Jurkat, Clone E6-1 (cell line): Measurements from ENCODE around the gene XCL1.

Source experiments
- DNase-seq: peaks from one replicate; pipeline ENCODE4 v3.0.0-alpha.2; 2011; ENCODE audit warnings: low read depth, low spot score
- H3K4me3 ChIP-seq: 2 replicates; pipeline ENCODE4 v1.5.1; 2011; ENCODE audit warnings: mild to moderate bottlenecking, low read length, control low read depth, moderate library complexity

Gene XCL1

GRCh38 chr1:168623831-168624230 lies 47.4 kb downstream of the XCL1 start:
- no peak for DNase-seq
- H3K4me3 ChIP-seq: no peak overlapping the region

GRCh38 chr1:168626326-168626725 lies 49.9 kb downstream of the XCL1 start:
- DNase-seq: no peak
- no peak overlapping the region for H3K4me3 ChIP-seq

DNA sequence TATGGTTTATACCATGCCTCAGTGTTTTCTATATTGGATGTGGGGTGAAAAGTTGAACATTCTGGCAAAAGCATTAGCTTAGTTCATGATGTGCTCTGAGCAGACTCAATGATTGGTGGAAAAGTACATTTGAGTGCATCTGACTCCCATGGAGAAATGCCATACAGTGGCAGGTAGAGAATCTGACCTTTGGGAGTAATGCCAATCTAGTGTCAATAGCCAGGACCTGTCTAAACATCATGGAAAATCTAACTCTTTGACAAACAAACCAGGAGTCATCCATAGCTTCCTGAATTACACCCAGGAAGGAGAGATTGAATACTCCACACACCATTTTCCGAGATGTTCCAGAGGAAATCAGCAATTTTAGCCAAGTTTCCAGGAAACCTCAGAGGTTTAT lies 51.0 kb downstream of the XCL1 start:
- DNase-seq: no peak
- no peak overlapping the region for H3K4me3 ChIP-seq

GRCh38 chr1:168628807-168629206 lies 52.4 kb downstream of the XCL1 start:
- DNase-seq: no peak
- H3K4me3 ChIP-seq: no peak overlapping the region

- no peak for DNase-seq
Measured at GRCh38 chr1:168629466-168629865, 53.1 kb downstream of the XCL1 start.

More at GRCh38 chr1:168629466-168629865, 53.1 kb downstream of the XCL1 start:
- H3K4me3 ChIP-seq: no peak overlapping the region
